GM21390 (cell line): ENCODE data around the gene NSD2.
"Not testable (repeated sequence)": the region's sequence is repeated elsewhere in the genome, so short reads cannot be mapped to it uniquely, and the experiment has no call there.

Experiments used
- ATAC-seq: cut with Tn5 transposase; IDR thresholded peaks from one replicate; pipeline ENCODE4 v1.9.1; 2021; ENCODE audit not compliant: unreplicated experiment

The NSD2 gene

GRCh38 chr4:1993718-1994516 lies 122.7 kb downstream of the NSD2 start:
- ATAC-seq: not testable (repeated sequence)

- ATAC-seq: no peak
Observed at GRCh38 chr4:1994938-1995337, 123.7 kb downstream of the NSD2 start.

GRCh38 chr4:1996866-1997611 lies 125.8 kb downstream of the NSD2 start:
- no peak for ATAC-seq

GRCh38 chr4:1997712-1998111 lies 126.5 kb downstream of the NSD2 start:
- ATAC-seq: no peak

GRCh38 chr4:1998296-1998695 lies 127.1 kb downstream of the NSD2 start:
- ATAC-seq: no peak

- ATAC-seq: not testable (repeated sequence)
Observed at GRCh38 chr4:1999308-1999707, 128.1 kb downstream of the NSD2 start.

- not testable (repeated sequence) for ATAC-seq
Observed at GRCh38 chr4:2003361-2003760, 132.2 kb downstream of the NSD2 start.

- ATAC-seq: no peak
Observed at GRCh38 chr4:2006367-2006766, 135.2 kb downstream of the NSD2 start.

- no peak for ATAC-seq
Observed at GRCh38 chr4:2006956-2007653, 135.9 kb downstream of the NSD2 start.

- no peak for ATAC-seq
Observed at GRCh38 chr4:2007804-2008670, 136.8 kb downstream of the NSD2 start.

GRCh38 chr4:2008671-2008920 lies 137.4 kb downstream of the NSD2 start:
- no peak for ATAC-seq

- ATAC-seq: peak; percentile 80
Observed at GRCh38 chr4:2008921-2009650, 137.9 kb downstream of the NSD2 start, which contains the start of gene NELFA. NELFA (minus strand) TSS chr4:2008974; CDS start chr4:2008959, 15 bp downstream.

GRCh38 chr4:2009651-2010233 lies 138.5 kb downstream of the NSD2 start:
- ATAC-seq: peak; percentile 16

- no peak for ATAC-seq
Observed at GRCh38 chr4:2011583-2011982, 140.4 kb downstream of the NSD2 start.

- no peak for ATAC-seq
Observed at GRCh38 chr4:2015008-2015407, 143.8 kb downstream of the NSD2 start.

- not testable (repeated sequence) for ATAC-seq
Observed at GRCh38 chr4:2021358-2022018, 150.3 kb downstream of the NSD2 start.

GRCh38 chr4:2024683-2025082 lies 153.5 kb downstream of the NSD2 start:
- ATAC-seq: no peak

- ATAC-seq: no peak
Observed at GRCh38 chr4:2025817-2026216, 154.6 kb downstream of the NSD2 start.

GRCh38 chr4:2027120-2027519 lies 155.9 kb downstream of the NSD2 start:
- ATAC-seq: not testable (repeated sequence)
